ENCODE data around the gene PVRIG. TPM values are rescaled to one million over a fixed set of nuclear protein-coding genes. Genes with fewer than 3 reads are reported as not detected.
"Not testable (repeated sequence)": the region's sequence is repeated elsewhere in the genome, so short reads cannot be mapped to it uniquely, and the experiment has no call there.

PVRIG gene
- total and polyA plus RNA-seq, 2 of the 4 experiments (the other 2 are of a cell fraction): not detected

GRCh38 chr7:100224891-100225290, 5.1 kb downstream of the PVRIG start:
- 86% methylated on average over 1 of the region's 6 CpGs; no CpG with 5 or more reads in 1 of the 2 experiments for WGBS, 2 experiments (ENCODE audit: extremely low coverage in 2 of 2, insufficient read length in 1 of 2)
- POLR2A ChIA-PET (ENCODE audit: unreplicated experiment); intact Hi-C loops (cut with micrococcal nuclease): not testable (repeated sequence)

GRCh38 chr7:100234660-100235317, 15.0 kb downstream of the PVRIG start:
- H2BK5ac ChIP-seq (ENCODE audit: low read depth, low read length, poor library complexity, severe bottlenecking); H2BK20ac ChIP-seq (ENCODE audit: low read depth, low read length); H4K8ac ChIP-seq (ENCODE audit: low read depth in 2 of 2, low read length in 2 of 2); POLR2A ChIA-PET (ENCODE audit: unreplicated experiment); H2BK15ac ChIP-seq (ENCODE audit: low read depth, low read length); H2BK120ac ChIP-seq (ENCODE audit: low read depth, low read length); H3K56ac ChIP-seq (ENCODE audit: extremely low read depth, insufficient read depth, low read length); H3K4ac ChIP-seq (ENCODE audit: low read depth, low read length); BruUV-seq (replicated peaks); H3K9me3 ChIP-seq (ENCODE audit: control insufficient read depth, insufficient read depth, low read length); H3K27ac ChIP-seq (ENCODE audit: insufficient read depth, low read length); H2AFZ ChIP-seq (replicated peaks; ENCODE audit: low read length, poor library complexity); H3K4me1 ChIP-seq (ENCODE audit: control insufficient read depth, insufficient read depth, low read length); in situ Hi-C loops (cut with MboI; ENCODE audit: low sequenced_read_pairs); H3K23ac ChIP-seq (ENCODE audit: low read depth, low read length); DNase-seq; H4K91ac ChIP-seq (ENCODE audit: insufficient read depth, low read depth, low read length); H3K9me1 ChIP-seq (ENCODE audit: insufficient read depth, low read length); ATAC-seq (ENCODE audit: low read depth); H2AK9ac ChIP-seq (replicated peaks; ENCODE audit: low read depth, low read length, poor library complexity); H3K4me3 ChIP-seq (ENCODE audit: insufficient read depth, low read depth, low read length); H4K5ac ChIP-seq (ENCODE audit: low read depth, low read length); H3K9ac ChIP-seq (ENCODE audit: low read depth, low read length); H3K4me2 ChIP-seq (ENCODE audit: low read depth, low read length); H3K14ac ChIP-seq (replicated peaks; ENCODE audit: low read depth, low read length); H3K18ac ChIP-seq (ENCODE audit: low read depth, low read length); H3K36me3 ChIP-seq (ENCODE audit: control insufficient read depth, insufficient read depth, low read length); intact Hi-C loops (cut with micrococcal nuclease); H4K20me1 ChIP-seq (ENCODE audit: insufficient read depth, low read length); dilution Hi-C loops (cut with HindIII; ENCODE audit: low sequenced_read_pairs, unreplicated experiment); H3K79me1 ChIP-seq (ENCODE audit: low read depth in 1 of 2, low read length in 2 of 2); H2AK5ac ChIP-seq (ENCODE audit: low read depth, low read length); H3K27me3 ChIP-seq (ENCODE audit: control insufficient read depth, insufficient read depth, low read length); CTCF ChIA-PET: not testable (repeated sequence)
- WGBS, 2 experiments (ENCODE audit: extremely low coverage in 2 of 2, insufficient read length in 1 of 2): no CpG with 5 or more reads among the region's 8 CpGs

More at GRCh38 chr7:100224891-100225290, 5.1 kb downstream of the PVRIG start:
- H2BK5ac ChIP-seq (ENCODE audit: low read depth, low read length, poor library complexity, severe bottlenecking); CTCF ChIA-PET; H2AK9ac ChIP-seq (replicated peaks; ENCODE audit: low read depth, low read length, poor library complexity); H2BK15ac ChIP-seq (ENCODE audit: low read depth, low read length); H3K23ac ChIP-seq (ENCODE audit: low read depth, low read length); H3K9ac ChIP-seq (ENCODE audit: low read depth, low read length); H3K4me3 ChIP-seq (ENCODE audit: insufficient read depth, low read depth, low read length); H3K18ac ChIP-seq (ENCODE audit: low read depth, low read length); in situ Hi-C loops (cut with MboI; ENCODE audit: low sequenced_read_pairs); H4K5ac ChIP-seq (ENCODE audit: low read depth, low read length); H3K27me3 ChIP-seq (ENCODE audit: control insufficient read depth, insufficient read depth, low read length); dilution Hi-C loops (cut with HindIII; ENCODE audit: low sequenced_read_pairs, unreplicated experiment); H3K56ac ChIP-seq (ENCODE audit: extremely low read depth, insufficient read depth, low read length); ATAC-seq (ENCODE audit: low read depth); H3K9me3 ChIP-seq (ENCODE audit: control insufficient read depth, insufficient read depth, low read length); H3K4ac ChIP-seq (ENCODE audit: low read depth, low read length); H3K27ac ChIP-seq (ENCODE audit: insufficient read depth, low read length); H3K4me2 ChIP-seq (ENCODE audit: low read depth, low read length); H4K8ac ChIP-seq (ENCODE audit: low read depth in 2 of 2, low read length in 2 of 2); H3K14ac ChIP-seq (replicated peaks; ENCODE audit: low read depth, low read length); DNase-seq; H4K91ac ChIP-seq (ENCODE audit: insufficient read depth, low read depth, low read length); H3K9me1 ChIP-seq (ENCODE audit: insufficient read depth, low read length); H2AFZ ChIP-seq (replicated peaks; ENCODE audit: low read length, poor library complexity); H3K4me1 ChIP-seq (ENCODE audit: control insufficient read depth, insufficient read depth, low read length); H4K20me1 ChIP-seq (ENCODE audit: insufficient read depth, low read length); H3K79me1 ChIP-seq (ENCODE audit: low read depth in 1 of 2, low read length in 2 of 2); H2AK5ac ChIP-seq (ENCODE audit: low read depth, low read length); H2BK120ac ChIP-seq (ENCODE audit: low read depth, low read length); H2BK20ac ChIP-seq (ENCODE audit: low read depth, low read length); BruUV-seq (replicated peaks): not testable (repeated sequence)
- H3K36me3 ChIP-seq (ENCODE audit: control insufficient read depth, insufficient read depth, low read length): peaks cover 18% of the 10 kb centered on the region; the same call in 1 of the 2 replicates

Data from IMR-90 (cell line).